ENCODE results near the gene UBXN6. TPM values are rescaled to one million over a fixed set of nuclear protein-coding genes. Genes with fewer than 3 reads are reported as not detected.

UBXN6 gene
- total RNA-seq, 4 donors from 2014 or later, result 93.8 to 230 (median 114) TPM

DNA sequence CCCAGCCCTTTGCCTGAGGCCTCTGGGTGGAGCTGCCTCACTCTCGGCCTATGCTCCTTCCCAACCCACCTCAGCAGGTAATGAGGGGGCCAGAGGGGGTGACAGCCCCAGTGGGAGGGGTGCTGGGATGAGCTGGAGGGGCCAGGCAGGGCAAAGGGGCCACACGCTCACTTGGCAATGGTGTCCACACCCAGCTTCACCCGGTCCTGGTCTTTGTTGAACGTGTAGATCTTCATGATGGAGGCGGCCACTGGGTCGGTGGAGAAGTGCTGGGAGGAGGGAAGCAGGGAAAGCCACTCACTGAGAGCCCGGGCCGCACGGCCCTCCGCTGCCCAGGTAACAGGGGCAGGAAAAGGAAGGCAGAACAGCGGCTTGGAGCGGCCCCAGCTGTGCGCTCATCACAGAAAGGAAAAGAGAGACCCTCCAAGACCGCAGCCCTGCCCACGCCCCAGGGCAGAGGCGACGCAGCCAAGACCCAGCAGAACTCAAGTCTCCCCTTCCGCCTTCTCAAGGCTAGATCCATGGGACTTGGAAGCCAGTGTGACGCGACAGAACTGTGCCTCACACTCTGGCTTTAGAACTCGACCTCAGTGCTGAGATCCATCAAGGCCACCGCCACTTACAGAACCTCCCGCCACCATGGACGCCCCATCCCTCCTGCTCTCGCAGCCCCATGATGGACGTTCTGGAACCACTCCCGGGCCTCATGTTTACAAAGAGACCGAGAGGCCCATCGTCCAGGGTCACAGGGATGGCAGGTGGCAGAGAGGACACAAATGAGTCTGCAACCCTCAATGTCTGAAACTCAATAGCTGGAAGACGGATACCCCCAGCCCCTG is 9.2 kb downstream of the UBXN6 start:
- DNase-seq (peak; percentile 41 to 53), ATAC-seq (peak; percentile 10 to 31)
- Histone ChIP-seq H3K9me3 (no peaks in the 10 kb centered on the region), H3K36me3 (peaks cover 0 to 69% of the 10 kb centered on the region in 2 donors), H3K4me3 (no peak overlapping the region), H3K27ac (peak overlapping the region; percentile 84 to 93 (median 88)), H3K4me1 (peaks cover 14 to 19% of the 10 kb centered on the region in 2 donors), H3K27me3 (no peaks in the 10 kb centered on the region)
- in situ Hi-C loops (cut with MboI; ENCODE audit: low sequenced_read_pairs in 4 of 4), result no loop called here
- no peak for TF ChIP-seq POLR2A (IDR thresholded peaks at IDR 0.05)
- TF ChIP-seq, protein P1, sequence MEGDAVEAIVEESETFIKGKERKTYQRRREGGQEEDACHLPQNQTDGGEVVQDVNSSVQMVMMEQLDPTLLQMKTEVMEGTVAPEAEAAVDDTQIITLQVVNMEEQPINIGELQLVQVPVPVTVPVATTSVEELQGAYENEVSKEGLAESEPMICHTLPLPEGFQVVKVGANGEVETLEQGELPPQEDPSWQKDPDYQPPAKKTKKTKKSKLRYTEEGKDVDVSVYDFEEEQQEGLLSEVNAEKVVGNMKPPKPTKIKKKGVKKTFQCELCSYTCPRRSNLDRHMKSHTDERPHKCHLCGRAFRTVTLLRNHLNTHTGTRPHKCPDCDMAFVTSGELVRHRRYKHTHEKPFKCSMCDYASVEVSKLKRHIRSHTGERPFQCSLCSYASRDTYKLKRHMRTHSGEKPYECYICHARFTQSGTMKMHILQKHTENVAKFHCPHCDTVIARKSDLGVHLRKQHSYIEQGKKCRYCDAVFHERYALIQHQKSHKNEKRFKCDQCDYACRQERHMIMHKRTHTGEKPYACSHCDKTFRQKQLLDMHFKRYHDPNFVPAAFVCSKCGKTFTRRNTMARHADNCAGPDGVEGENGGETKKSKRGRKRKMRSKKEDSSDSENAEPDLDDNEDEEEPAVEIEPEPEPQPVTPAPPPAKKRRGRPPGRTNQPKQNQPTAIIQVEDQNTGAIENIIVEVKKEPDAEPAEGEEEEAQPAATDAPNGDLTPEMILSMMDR (IDR thresholded peaks at IDR 0.05 in 4 of 5, conservative IDR thresholded peaks at IDR 0.05 in 1 of 5), result no peak
- intact Hi-C loops (cut with DNase I; ENCODE audit: low total_unique reads), result loop anchor here (2.0 kb wide), 1 partner anchor 46 kb away; the partner anchor contains the start of gene CHAF1A

DNA sequence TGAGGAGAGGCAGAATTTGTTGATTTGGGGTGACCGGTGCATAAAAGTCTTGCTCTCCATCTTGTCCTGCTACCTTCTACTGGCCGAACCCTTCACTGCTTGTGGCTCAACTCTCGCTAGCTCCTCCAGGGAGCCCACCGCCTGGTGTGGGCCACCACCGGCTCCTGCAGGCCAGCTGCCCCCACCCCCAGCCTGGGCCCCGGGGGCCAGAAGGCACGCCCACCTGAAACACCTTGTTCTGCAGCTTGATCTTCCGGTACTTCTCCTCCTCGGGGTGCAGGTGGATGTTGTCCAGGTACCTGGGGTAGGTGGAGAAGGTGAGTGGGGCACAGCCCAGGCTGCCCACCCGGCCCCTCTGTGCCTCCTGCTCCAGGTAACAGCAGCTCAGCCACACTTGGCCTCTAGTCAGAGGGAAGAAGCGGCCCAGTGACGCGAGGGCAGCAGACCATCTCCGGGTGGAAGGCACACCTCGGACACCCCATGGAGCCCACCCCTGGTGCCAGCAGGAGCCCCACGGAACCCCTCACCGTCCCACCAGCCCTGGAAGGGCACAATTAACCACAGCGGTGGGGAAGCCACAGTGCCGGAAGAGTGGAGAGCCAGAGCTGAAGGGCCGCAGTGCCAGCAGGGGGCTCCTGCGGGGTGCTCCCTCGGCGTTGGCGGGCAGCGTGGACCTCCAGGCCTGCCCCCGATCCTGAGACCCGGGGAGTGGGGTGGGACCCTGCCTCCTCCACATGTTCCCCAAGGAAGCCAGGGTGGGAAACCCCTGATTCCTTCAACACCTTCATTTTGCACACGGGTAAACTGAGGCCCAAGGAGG is 10.1 kb downstream of the UBXN6 start:
- intact Hi-C loops (cut with DNase I; ENCODE audit: low total_unique reads), result loop anchor here (2.0 kb wide), 1 partner anchor 45 kb away; the partner anchor contains the start of gene CHAF1A
- no peak for TF ChIP-seq POLR2A (IDR thresholded peaks at IDR 0.05)
- TF ChIP-seq, protein P1 (IDR thresholded peaks at IDR 0.05 in 4 of 5, conservative IDR thresholded peaks at IDR 0.05 in 1 of 5), result no peak
- Histone ChIP-seq H3K4me3 (no peak overlapping the region), H3K36me3 (peaks cover 0 to 61% of the 10 kb centered on the region in 2 donors), H3K9me3 (no peaks in the 10 kb centered on the region), H3K27me3 (no peaks in the 10 kb centered on the region), H3K27ac (peak overlapping the region; percentile 84 to 93 (median 88)), H3K4me1 (peaks cover 14 to 19% of the 10 kb centered on the region in 2 donors)
- in situ Hi-C loops (cut with MboI; ENCODE audit: low sequenced_read_pairs in 4 of 4), result no loop called here
- DNase-seq (no peak), ATAC-seq (no peak)

DNA sequence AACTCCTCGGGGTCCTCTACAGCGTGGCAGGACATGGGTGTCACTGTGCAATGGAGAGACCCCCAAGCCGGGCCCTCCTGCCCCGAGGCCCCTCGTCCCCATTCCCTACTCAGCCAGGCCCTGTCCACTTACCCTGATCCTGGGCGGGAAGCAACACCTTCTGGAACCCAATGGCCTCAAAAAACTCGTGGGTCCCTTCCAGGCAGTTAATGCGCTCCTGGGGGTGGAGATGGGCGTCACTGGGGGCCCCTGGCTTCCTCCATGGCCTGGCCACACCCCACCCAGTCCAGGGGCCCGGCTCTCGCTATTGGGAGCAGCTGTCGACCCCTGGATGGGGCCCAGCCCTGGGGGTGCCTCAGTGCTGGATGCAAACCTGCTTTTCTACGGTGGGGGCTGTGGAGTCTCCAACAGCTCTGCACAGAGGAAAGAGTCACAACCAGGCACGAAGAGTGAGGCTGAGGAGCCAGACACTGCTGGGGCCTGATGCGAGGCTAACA is 10.8 kb downstream of the UBXN6 start:
- Histone ChIP-seq H3K36me3 (peaks cover 0 to 53% of the 10 kb centered on the region in 2 donors), H3K4me3 (no peak overlapping the region), H3K27me3 (no peaks in the 10 kb centered on the region), H3K9me3 (no peaks in the 10 kb centered on the region), H3K27ac (peak overlapping the region in 1 of 4 donors; percentile 93), H3K4me1 (peaks cover 14 to 19% of the 10 kb centered on the region in 2 donors)
- ATAC-seq, result no peak
- in situ Hi-C loops (cut with MboI; ENCODE audit: low sequenced_read_pairs in 4 of 4), result no loop called here
- intact Hi-C loops (cut with DNase I; ENCODE audit: low total_unique reads), result no loop called here
- no peak for TF ChIP-seq POLR2A (IDR thresholded peaks at IDR 0.05)
- TF ChIP-seq, protein P1 (IDR thresholded peaks at IDR 0.05 in 4 of 5, conservative IDR thresholded peaks at IDR 0.05 in 1 of 5), result no peak
- no peak for DNase-seq

DNA sequence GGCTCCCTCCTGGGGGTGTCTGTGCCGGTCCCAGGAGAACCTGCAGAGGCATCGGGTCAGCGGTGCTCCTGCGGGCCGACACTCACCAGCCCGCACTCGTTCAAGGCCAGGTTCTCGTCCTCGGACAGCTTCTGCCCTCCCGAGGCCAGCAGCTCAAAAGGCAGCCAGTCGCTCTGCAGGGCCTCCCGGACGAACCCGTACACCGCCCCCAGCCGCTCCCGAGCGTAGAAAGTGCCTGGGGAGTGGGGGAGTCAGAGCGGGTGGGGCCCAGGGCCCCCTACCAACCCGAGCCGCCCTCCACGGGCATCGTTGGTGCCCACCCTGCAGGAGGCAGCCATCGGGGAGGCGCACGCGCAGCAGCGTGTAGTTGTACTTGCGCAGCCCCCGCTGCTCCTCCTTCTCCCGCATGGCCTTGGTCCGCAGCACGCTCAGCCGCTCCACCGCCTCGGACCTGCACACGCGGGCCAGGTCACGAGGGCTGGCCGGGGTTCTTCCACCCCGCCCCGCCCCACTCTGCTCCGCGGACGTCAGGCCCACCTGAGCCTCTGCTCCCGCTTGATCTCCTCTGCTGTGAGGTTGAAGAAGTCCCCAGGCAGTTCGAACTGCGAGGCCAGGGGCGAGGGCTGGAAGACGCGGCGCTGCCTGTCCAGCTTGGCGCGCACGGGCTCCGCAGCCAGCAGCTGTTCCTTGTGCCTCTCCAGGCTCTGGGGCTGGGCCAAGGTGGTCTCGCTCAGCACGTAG is 11.5 kb downstream of the UBXN6 start:
- in situ Hi-C loops (cut with MboI; ENCODE audit: low sequenced_read_pairs in 4 of 4), result no loop called here
- peak overlapping the region; percentile 25 to 82 (median 74) for H3K27ac ChIP-seq
- H3K27me3 ChIP-seq, result no peaks in the 10 kb centered on the region
- DNase-seq (no peak), ATAC-seq (no peak)
- intact Hi-C loops (cut with DNase I; ENCODE audit: low total_unique reads), result no loop called here
- TF ChIP-seq POLR2A (IDR thresholded peaks at IDR 0.05), result no peak
- TF ChIP-seq, protein P1 (IDR thresholded peaks at IDR 0.05 in 4 of 5, conservative IDR thresholded peaks at IDR 0.05 in 1 of 5), result no peak
- H3K36me3 ChIP-seq, result peaks cover 0 to 47% of the 10 kb centered on the region in 2 donors
- peaks cover 14 to 19% of the 10 kb centered on the region in 2 donors for H3K4me1 ChIP-seq
- H3K9me3 ChIP-seq, result no peaks in the 10 kb centered on the region
- H3K4me3 ChIP-seq, result no peak overlapping the region

Data from gastrocnemius medialis (tissue), 4 donors.